Measurements from ENCODE around the gene GAB2.
"Not testable (repeated sequence)": the region's sequence is repeated elsewhere in the genome, so short reads cannot be mapped to it uniquely, and the experiment has no call there.

Gene GAB2

DNA sequence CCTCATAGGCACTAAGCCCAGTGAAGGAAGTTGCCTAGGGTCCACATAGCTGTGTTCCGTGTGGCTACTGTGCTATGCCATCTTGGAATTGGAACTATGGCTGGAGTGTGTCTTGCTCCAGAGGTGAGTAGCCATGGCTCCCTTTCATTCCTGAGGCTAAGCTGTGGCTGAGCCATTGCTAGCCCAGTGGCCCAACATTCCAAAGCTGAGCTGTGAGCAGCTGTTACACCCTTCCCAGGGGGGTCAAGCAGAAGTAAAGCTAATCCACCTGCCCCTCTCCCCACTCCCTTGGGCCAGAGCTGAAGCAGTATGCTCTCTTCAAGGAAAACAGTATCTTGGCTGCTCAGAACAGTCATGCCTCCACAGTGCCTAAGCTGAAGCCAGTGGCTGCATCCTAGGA lies 177.8 kb downstream of the GAB2 start:
- Histone ChIP-seq H3K9ac (ENCODE audit: low read length) (no peak overlapping the region), H3K4me1 (ENCODE audit: insufficient read depth, low read length, severe bottlenecking) (no peaks in the 10 kb centered on the region), H3K9me3 (ENCODE audit: low read length) (no peaks in the 10 kb centered on the region), H3F3A (ENCODE audit: insufficient read depth, low read length) (no peaks in the 10 kb centered on the region), H3K4me3 (ENCODE audit: low read depth, low read length, poor library complexity, severe bottlenecking) (no peak overlapping the region), H3K9me2 (ENCODE audit: low read depth, low read length) (no peaks in the 10 kb centered on the region), H3K27ac (ENCODE audit: low read depth, low read length, poor library complexity, severe bottlenecking) (no peak overlapping the region), H3K27me3 (ENCODE audit: insufficient read depth, low read length) (no peaks in the 10 kb centered on the region), H2AFZ (ENCODE audit: low read length) (no peak overlapping the region), H3K79me2 (ENCODE audit: insufficient read depth, low read length) (no peaks in the 10 kb centered on the region), H4K20me1 (ENCODE audit: insufficient read depth, low read length) (no peaks in the 10 kb centered on the region), H3K36me3 (ENCODE audit: insufficient read depth, low read length) (no peaks in the 10 kb centered on the region), H3K4me2 (ENCODE audit: low read length) (no peak overlapping the region)
- TF ChIP-seq, protein P1, sequence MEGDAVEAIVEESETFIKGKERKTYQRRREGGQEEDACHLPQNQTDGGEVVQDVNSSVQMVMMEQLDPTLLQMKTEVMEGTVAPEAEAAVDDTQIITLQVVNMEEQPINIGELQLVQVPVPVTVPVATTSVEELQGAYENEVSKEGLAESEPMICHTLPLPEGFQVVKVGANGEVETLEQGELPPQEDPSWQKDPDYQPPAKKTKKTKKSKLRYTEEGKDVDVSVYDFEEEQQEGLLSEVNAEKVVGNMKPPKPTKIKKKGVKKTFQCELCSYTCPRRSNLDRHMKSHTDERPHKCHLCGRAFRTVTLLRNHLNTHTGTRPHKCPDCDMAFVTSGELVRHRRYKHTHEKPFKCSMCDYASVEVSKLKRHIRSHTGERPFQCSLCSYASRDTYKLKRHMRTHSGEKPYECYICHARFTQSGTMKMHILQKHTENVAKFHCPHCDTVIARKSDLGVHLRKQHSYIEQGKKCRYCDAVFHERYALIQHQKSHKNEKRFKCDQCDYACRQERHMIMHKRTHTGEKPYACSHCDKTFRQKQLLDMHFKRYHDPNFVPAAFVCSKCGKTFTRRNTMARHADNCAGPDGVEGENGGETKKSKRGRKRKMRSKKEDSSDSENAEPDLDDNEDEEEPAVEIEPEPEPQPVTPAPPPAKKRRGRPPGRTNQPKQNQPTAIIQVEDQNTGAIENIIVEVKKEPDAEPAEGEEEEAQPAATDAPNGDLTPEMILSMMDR (IDR thresholded peaks at IDR 0.05; ENCODE audit: low read length): no peak
- TF ChIP-seq EZH2 (IDR thresholded peaks at IDR 0.05; ENCODE audit: borderline replicate concordance, low read length): no peak

DNA sequence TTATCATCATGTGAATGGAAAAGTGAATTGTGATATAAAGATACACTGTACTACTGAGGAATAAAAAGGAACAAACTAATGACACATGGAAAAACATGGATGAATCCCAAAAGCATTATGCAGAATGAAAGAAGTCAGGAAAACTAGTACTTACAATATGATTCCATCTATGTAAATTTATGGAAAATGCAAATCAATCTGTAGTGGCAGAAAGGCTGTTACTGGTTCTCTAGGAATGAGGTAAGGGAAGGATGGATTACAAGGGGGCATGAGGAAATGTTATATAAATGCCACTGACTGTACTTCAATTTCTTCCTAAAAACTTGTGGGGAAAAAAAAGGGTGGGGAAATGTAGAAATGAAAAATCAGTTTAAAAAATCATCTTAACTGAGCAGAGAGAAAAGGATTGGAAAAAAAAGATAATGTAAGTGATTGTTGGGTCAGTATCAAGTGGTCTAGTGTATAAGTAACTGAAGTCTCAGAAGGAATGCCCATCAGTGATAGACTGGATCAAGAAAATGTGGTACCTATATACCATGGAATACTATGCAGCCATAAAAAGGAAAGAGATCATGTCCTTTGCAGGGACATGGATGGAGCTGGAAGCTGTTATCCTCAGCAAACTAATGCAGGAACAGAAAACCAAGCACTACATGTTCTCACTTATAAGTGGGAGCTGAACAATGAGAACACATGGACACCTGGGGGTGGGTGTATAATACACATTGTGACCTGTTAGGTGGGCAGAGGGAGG lies 180.2 kb downstream of the GAB2 start:
- H3K79me2 ChIP-seq (ENCODE audit: insufficient read depth, low read length): no peaks in the 10 kb centered on the region
- no peak overlapping the region for H2AFZ ChIP-seq (ENCODE audit: low read length)
- no peaks in the 10 kb centered on the region for H3K9me2 ChIP-seq (ENCODE audit: low read depth, low read length)
- no peaks in the 10 kb centered on the region for H3K9me3 ChIP-seq (ENCODE audit: low read length)
- no peaks in the 10 kb centered on the region for H3K27me3 ChIP-seq (ENCODE audit: insufficient read depth, low read length)
- H3K27ac ChIP-seq (ENCODE audit: low read depth, low read length, poor library complexity, severe bottlenecking): no peak overlapping the region
- no peak for TF ChIP-seq EZH2 (IDR thresholded peaks at IDR 0.05; ENCODE audit: borderline replicate concordance, low read length)
- TF ChIP-seq, protein P1 (IDR thresholded peaks at IDR 0.05; ENCODE audit: low read length): no peak
- H3K4me3 ChIP-seq (ENCODE audit: low read depth, low read length, poor library complexity, severe bottlenecking): no peak overlapping the region
- H3K9ac ChIP-seq (ENCODE audit: low read length): no peak overlapping the region
- H3F3A ChIP-seq (ENCODE audit: insufficient read depth, low read length): no peaks in the 10 kb centered on the region
- no peak overlapping the region for H3K4me2 ChIP-seq (ENCODE audit: low read length)
- H4K20me1 ChIP-seq (ENCODE audit: insufficient read depth, low read length): no peaks in the 10 kb centered on the region
- no peaks in the 10 kb centered on the region for H3K36me3 ChIP-seq (ENCODE audit: insufficient read depth, low read length)
- H3K4me1 ChIP-seq (ENCODE audit: insufficient read depth, low read length, severe bottlenecking): no peaks in the 10 kb centered on the region

DNA sequence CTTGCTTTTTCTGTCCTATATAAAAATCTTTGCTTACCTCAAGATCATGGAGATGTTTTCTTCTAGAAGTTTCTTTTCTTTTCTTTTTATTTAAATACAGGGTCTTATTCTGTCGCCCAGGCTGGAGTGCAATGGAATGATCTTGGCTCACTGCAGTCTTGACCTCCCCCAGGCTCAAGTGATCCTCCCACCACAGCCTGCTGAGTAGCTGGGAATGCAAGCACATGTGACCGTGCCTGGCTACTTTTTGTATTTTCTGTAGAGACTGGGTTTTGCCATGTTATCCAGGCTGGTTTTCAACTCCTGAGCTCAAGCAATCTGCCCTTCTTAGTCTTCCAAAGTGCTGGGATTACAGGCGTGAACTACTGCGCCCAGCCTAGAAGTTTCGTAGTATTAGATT lies 183.6 kb downstream of the GAB2 start:
- Histone ChIP-seq H3K9me3 (ENCODE audit: low read length) (no peaks in the 10 kb centered on the region), H3K4me1 (ENCODE audit: insufficient read depth, low read length, severe bottlenecking) (no peaks in the 10 kb centered on the region), H3K9me2 (ENCODE audit: low read depth, low read length) (no peaks in the 10 kb centered on the region), H3K27ac (ENCODE audit: low read depth, low read length, poor library complexity, severe bottlenecking) (no peak overlapping the region), H3K4me2 (ENCODE audit: low read length) (no peak overlapping the region), H3K79me2 (ENCODE audit: insufficient read depth, low read length) (no peaks in the 10 kb centered on the region), H3K27me3 (ENCODE audit: insufficient read depth, low read length) (no peaks in the 10 kb centered on the region), H2AFZ (ENCODE audit: low read length) (no peak overlapping the region), H3K4me3 (ENCODE audit: low read depth, low read length, poor library complexity, severe bottlenecking) (no peak overlapping the region), H3K9ac (ENCODE audit: low read length) (no peak overlapping the region), H4K20me1 (ENCODE audit: insufficient read depth, low read length) (no peaks in the 10 kb centered on the region), H3K36me3 (ENCODE audit: insufficient read depth, low read length) (no peaks in the 10 kb centered on the region), H3F3A (ENCODE audit: insufficient read depth, low read length) (no peaks in the 10 kb centered on the region)
- TF ChIP-seq, protein P1 (IDR thresholded peaks at IDR 0.05; ENCODE audit: low read length): no peak
- TF ChIP-seq EZH2 (IDR thresholded peaks at IDR 0.05; ENCODE audit: borderline replicate concordance, low read length): no peak

DNA sequence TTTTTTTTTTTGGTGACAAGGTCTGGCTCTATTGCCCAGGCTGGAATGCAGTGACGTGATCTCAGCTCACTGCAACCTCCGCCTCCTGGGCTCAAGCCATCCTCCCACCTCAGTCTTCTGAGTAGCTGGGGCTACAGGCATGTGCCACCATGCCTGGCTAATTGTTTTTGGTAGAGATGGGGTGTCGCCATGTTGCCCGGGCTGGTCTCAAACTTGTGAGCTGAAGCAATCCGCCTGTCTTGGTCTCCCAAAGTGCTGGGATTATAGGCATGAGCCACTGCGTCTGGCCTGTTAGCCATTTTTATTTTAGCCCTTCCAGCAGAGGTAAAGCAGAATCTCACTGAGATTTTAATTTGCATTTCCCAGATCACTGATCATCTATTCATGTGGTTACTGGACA lies 184.6 kb downstream of the GAB2 start:
- H3K9me3 ChIP-seq (ENCODE audit: low read length); H3K36me3 ChIP-seq (ENCODE audit: insufficient read depth, low read length); H3K4me1 ChIP-seq (ENCODE audit: insufficient read depth, low read length, severe bottlenecking); H4K20me1 ChIP-seq (ENCODE audit: insufficient read depth, low read length); H3K27ac ChIP-seq (ENCODE audit: low read depth, low read length, poor library complexity, severe bottlenecking); H3K9ac ChIP-seq (ENCODE audit: low read length); H3K4me3 ChIP-seq (ENCODE audit: low read depth, low read length, poor library complexity, severe bottlenecking); H3F3A ChIP-seq (ENCODE audit: insufficient read depth, low read length); H3K27me3 ChIP-seq (ENCODE audit: insufficient read depth, low read length); H3K9me2 ChIP-seq (ENCODE audit: low read depth, low read length); H3K4me2 ChIP-seq (ENCODE audit: low read length); H2AFZ ChIP-seq (ENCODE audit: low read length); H3K79me2 ChIP-seq (ENCODE audit: insufficient read depth, low read length): not testable (repeated sequence)
